ENCODE results near the gene PRKCB. TPM values are rescaled to one million over a fixed set of nuclear protein-coding genes. Genes with fewer than 3 reads are reported as not detected.

Gene PRKCB
- total RNA-seq, 1 experiment from 2014 or later, result not detected

- Mint-ChIP-seq H3K27ac (ENCODE audit: unreplicated experiment) (no peak overlapping the region), H3K27me3 (ENCODE audit: unreplicated experiment) (peaks cover 57% of the 10 kb centered on the region), H3K9me3 (ENCODE audit: low read depth, unreplicated experiment) (no peaks in the 10 kb centered on the region), H3K4me1 (ENCODE audit: low read depth, unreplicated experiment) (peaks cover 12% of the 10 kb centered on the region), H3K36me3 (ENCODE audit: insufficient read depth, unreplicated experiment) (no peaks in the 10 kb centered on the region), H3K4me3 (ENCODE audit: low read depth, unreplicated experiment) (no peak overlapping the region)
- no TSS peak for BruUV-seq (replicated peaks)
- CTCF ChIA-PET, result no interaction called here
- no peak for DNase-seq
- no peak for TF ChIP-seq CTCF (IDR thresholded peaks at IDR 0.05; ENCODE audit: unreplicated experiment)
- intact Hi-C loops (cut with micrococcal nuclease; ENCODE audit: unreplicated experiment), result loop anchor here (10.0 kb wide), 1 partner anchor 132 kb away; the partner anchor contains the start of gene PLK1
These were observed 28.8 kb upstream of the PRKCB start for GRCh38 chr16:23807028-23807427.

DNA sequence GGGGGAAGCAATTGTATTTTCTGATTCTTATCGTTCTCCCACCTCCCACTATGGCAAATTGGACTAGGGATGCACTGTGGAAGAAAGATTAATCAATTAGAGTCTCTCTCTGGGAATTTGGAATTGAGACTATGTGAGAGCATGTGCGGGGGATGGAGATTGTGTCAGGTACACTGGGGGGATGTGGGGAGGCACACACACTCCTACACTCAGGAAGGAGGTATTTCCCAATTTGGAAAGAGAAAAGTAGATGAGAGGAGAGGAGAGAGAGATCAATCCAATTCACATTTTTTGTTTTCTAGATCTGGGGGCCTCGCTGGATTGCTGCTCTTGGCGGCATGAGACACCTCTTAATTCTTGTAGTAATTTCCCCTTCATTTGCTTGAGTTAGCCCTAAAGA, 14.3 kb upstream of the PRKCB start:
- no peak overlapping the region for H3K4me3 Mint-ChIP-seq (ENCODE audit: low read depth, unreplicated experiment)
- CTCF ChIA-PET, result no interaction called here
- H3K27ac Mint-ChIP-seq (ENCODE audit: unreplicated experiment), result no peak overlapping the region
- peaks cover 38% of the 10 kb centered on the region for H3K27me3 Mint-ChIP-seq (ENCODE audit: unreplicated experiment)
- H3K4me1 Mint-ChIP-seq (ENCODE audit: low read depth, unreplicated experiment), result no peaks in the 10 kb centered on the region
- no peak for TF ChIP-seq CTCF (IDR thresholded peaks at IDR 0.05; ENCODE audit: unreplicated experiment)
- no peak for DNase-seq
- no peaks in the 10 kb centered on the region for H3K9me3 Mint-ChIP-seq (ENCODE audit: low read depth, unreplicated experiment)
- no TSS peak for BruUV-seq (replicated peaks)
- H3K36me3 Mint-ChIP-seq (ENCODE audit: insufficient read depth, unreplicated experiment), result no peaks in the 10 kb centered on the region
- intact Hi-C loops (cut with micrococcal nuclease; ENCODE audit: unreplicated experiment), result no loop called here

- no peak for DNase-seq
- no TSS peak for BruUV-seq (replicated peaks)
- intact Hi-C loops (cut with micrococcal nuclease; ENCODE audit: unreplicated experiment), result no loop called here
- no peak for TF ChIP-seq CTCF (IDR thresholded peaks at IDR 0.05; ENCODE audit: unreplicated experiment)
- H3K9me3 Mint-ChIP-seq (ENCODE audit: low read depth, unreplicated experiment), result no peaks in the 10 kb centered on the region
- H3K4me1 Mint-ChIP-seq (ENCODE audit: low read depth, unreplicated experiment), result no peaks in the 10 kb centered on the region
- no peak overlapping the region for H3K27ac Mint-ChIP-seq (ENCODE audit: unreplicated experiment)
- H3K27me3 Mint-ChIP-seq (ENCODE audit: unreplicated experiment), result peaks cover 38% of the 10 kb centered on the region
- CTCF ChIA-PET, result no interaction called here
- H3K4me3 Mint-ChIP-seq (ENCODE audit: low read depth, unreplicated experiment), result no peak overlapping the region
- H3K36me3 Mint-ChIP-seq (ENCODE audit: insufficient read depth, unreplicated experiment), result no peaks in the 10 kb centered on the region
These were observed 13.7 kb upstream of the PRKCB start for GRCh38 chr16:23821875-23822688.

DNA sequence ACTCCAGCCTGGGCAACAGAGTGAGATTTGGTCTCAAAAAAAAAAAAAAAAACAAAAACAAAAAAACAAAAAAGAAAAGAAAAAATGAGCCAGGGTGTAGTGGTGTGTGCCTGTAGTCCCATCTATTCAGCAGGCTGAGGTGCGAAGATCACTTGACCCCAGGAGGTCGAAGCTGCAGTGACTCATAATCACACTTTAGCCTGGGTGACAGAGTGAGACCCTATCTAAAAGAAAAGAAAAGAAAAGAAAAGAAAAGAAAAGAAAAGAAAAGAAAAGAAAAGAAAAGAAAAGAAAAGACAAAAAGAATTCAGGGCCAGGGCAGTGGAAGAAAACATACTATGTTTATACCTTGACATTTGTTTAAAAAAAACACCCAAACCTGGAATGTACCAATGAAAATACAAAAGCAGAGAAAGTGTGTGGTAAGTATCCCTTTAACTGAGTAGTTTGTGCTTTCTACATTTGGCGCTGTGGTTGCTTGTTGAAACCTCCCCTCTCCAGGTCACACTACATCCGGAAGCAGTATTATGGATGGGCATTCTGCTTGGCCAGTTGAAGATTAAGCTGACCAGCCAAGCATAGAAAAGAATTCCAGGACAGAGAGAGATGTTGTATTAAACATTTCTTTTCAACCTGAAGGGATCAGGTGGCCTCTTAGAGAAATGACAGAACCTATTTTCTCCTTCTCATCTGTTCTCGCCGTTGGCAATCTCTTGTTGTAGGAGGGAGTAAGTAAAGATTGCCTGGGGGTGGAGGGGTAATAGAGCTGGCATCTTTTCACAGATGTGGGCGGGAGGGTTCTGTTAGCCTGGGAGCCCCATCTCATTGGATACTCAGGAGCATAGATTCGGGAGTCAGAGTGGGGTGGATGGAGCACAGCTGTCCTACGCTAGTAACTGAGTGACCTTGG, 12.1 kb upstream of the PRKCB start:
- DNase-seq, result no peak
- H3K9me3 Mint-ChIP-seq (ENCODE audit: low read depth, unreplicated experiment), result no peaks in the 10 kb centered on the region
- no peak overlapping the region for H3K27ac Mint-ChIP-seq (ENCODE audit: unreplicated experiment)
- no peak overlapping the region for H3K4me3 Mint-ChIP-seq (ENCODE audit: low read depth, unreplicated experiment)
- peaks cover 27% of the 10 kb centered on the region for H3K27me3 Mint-ChIP-seq (ENCODE audit: unreplicated experiment)
- CTCF ChIA-PET, result interaction anchor here (0.6 kb wide), 2 partner anchors 83 to 174 kb away, joined by 3 read pairs; no protein-coding TSS in a partner anchor
- H3K36me3 Mint-ChIP-seq (ENCODE audit: insufficient read depth, unreplicated experiment), result no peaks in the 10 kb centered on the region
- intact Hi-C loops (cut with micrococcal nuclease; ENCODE audit: unreplicated experiment), result no loop called here
- no TSS peak for BruUV-seq (replicated peaks)
- TF ChIP-seq CTCF (IDR thresholded peaks at IDR 0.05; ENCODE audit: unreplicated experiment), result no peak
- H3K4me1 Mint-ChIP-seq (ENCODE audit: low read depth, unreplicated experiment), result no peaks in the 10 kb centered on the region
